ENCODE results near the gene DRAM2. TPM values are rescaled to one million over a fixed set of nuclear protein-coding genes. Genes with fewer than 3 reads are reported as not detected.
"Not testable (repeated sequence)": the region's sequence is repeated elsewhere in the genome, so short reads cannot be mapped to it uniquely, and the experiment has no call there.

DRAM2 gene
- total and polyA plus RNA-seq, 2 experiments from 2014 or later: 67.1 to 67.6 TPM

- no peak for DNase-seq (ENCODE audit: low spot score)
- no peaks in the 10 kb centered on the region for H3K9me2 ChIP-seq (replicated peaks; ENCODE audit: insufficient read depth)
- H3K27me3 ChIP-seq: no peaks in the 10 kb centered on the region
- H3K4me3 ChIP-seq: no peak overlapping the region
- H3K4me2 ChIP-seq: no peak overlapping the region
- no peaks in the 10 kb centered on the region for H4K20me1 ChIP-seq (ENCODE audit: insufficient read depth, poor library complexity, severe bottlenecking)
- no peak for TF ChIP-seq EZH2phosphoT487 (IDR thresholded peaks at IDR 0.05; ENCODE audit: low read depth, severe bottlenecking, unreplicated experiment)
- no peak for TF ChIP-seq CTCF (IDR thresholded peaks at IDR 0.05; ENCODE audit: poor library complexity)
- no peak for TF ChIP-seq EZH2 (IDR thresholded peaks at IDR 0.05; ENCODE audit: borderline replicate concordance)
- no peaks in the 10 kb centered on the region for H3K79me2 ChIP-seq
- H3K9me3 ChIP-seq (ENCODE audit: low read depth): no peaks in the 10 kb centered on the region
- no peak overlapping the region for H2AFZ ChIP-seq
- H3K4me1 ChIP-seq (ENCODE audit: insufficient read depth): no peaks in the 10 kb centered on the region
- H3K36me3 ChIP-seq (replicated peaks; ENCODE audit: insufficient read depth, low read depth): no peaks in the 10 kb centered on the region
- no peak overlapping the region for H3K27ac ChIP-seq
Measured at GRCh38 chr1:111085676-111086075, 54.2 kb downstream of the DRAM2 start.

GRCh38 chr1:111084999-111085398 lies 54.9 kb downstream of the DRAM2 start:
- H3K27me3 ChIP-seq: no peaks in the 10 kb centered on the region
- no peak for DNase-seq (ENCODE audit: low spot score)
- H4K20me1 ChIP-seq (ENCODE audit: insufficient read depth, poor library complexity, severe bottlenecking): no peaks in the 10 kb centered on the region

GRCh38 chr1:111082421-111083203 lies 57.3 kb downstream of the DRAM2 start:
- Histone ChIP-seq H3K9me2 (replicated peaks; ENCODE audit: insufficient read depth) (no peaks in the 10 kb centered on the region), H3K4me2 (no peak overlapping the region), H3K27me3 (no peaks in the 10 kb centered on the region), H3K27ac (no peak overlapping the region), H4K20me1 (ENCODE audit: insufficient read depth, poor library complexity, severe bottlenecking) (no peaks in the 10 kb centered on the region), H3K9me3 (ENCODE audit: low read depth) (no peaks in the 10 kb centered on the region), H3K79me2 (no peaks in the 10 kb centered on the region), H2AFZ (no peak overlapping the region), H3K4me1 (ENCODE audit: insufficient read depth) (no peaks in the 10 kb centered on the region), H3K36me3 (replicated peaks; ENCODE audit: insufficient read depth, low read depth) (no peaks in the 10 kb centered on the region), H3K4me3 (no peak overlapping the region)
- no peak for TF ChIP-seq EZH2phosphoT487 (IDR thresholded peaks at IDR 0.05; ENCODE audit: low read depth, severe bottlenecking, unreplicated experiment)
- TF ChIP-seq EZH2 (IDR thresholded peaks at IDR 0.05; ENCODE audit: borderline replicate concordance): no peak
- TF ChIP-seq CTCF (IDR thresholded peaks at IDR 0.05; ENCODE audit: poor library complexity): no peak
- DNase-seq (ENCODE audit: low spot score): no peak
- 88% methylated on average over 2 of the region's 2 CpGs for WGBS (ENCODE audit: low lambda C conversion rate, missing lambda C conversion rate)

More at GRCh38 chr1:111084999-111085398, 54.9 kb downstream of the DRAM2 start:
- Histone ChIP-seq H2AFZ (no peak overlapping the region), H3K36me3 (replicated peaks; ENCODE audit: insufficient read depth, low read depth) (no peaks in the 10 kb centered on the region), H3K27ac (no peak overlapping the region), H3K79me2 (no peaks in the 10 kb centered on the region), H3K9me2 (replicated peaks; ENCODE audit: insufficient read depth) (no peaks in the 10 kb centered on the region), H3K4me1 (ENCODE audit: insufficient read depth) (no peaks in the 10 kb centered on the region), H3K4me2 (no peak overlapping the region), H3K9me3 (ENCODE audit: low read depth) (no peaks in the 10 kb centered on the region), H3K4me3 (no peak overlapping the region)
- no peak for TF ChIP-seq EZH2 (IDR thresholded peaks at IDR 0.05; ENCODE audit: borderline replicate concordance)
- no peak for TF ChIP-seq CTCF (IDR thresholded peaks at IDR 0.05; ENCODE audit: poor library complexity)
- TF ChIP-seq EZH2phosphoT487 (IDR thresholded peaks at IDR 0.05; ENCODE audit: low read depth, severe bottlenecking, unreplicated experiment): no peak
- 69% methylated on average over 2 of the region's 2 CpGs for WGBS (ENCODE audit: low lambda C conversion rate, missing lambda C conversion rate)

GRCh38 chr1:111079329-111079728 lies 60.6 kb downstream of the DRAM2 start:
- H2AFZ ChIP-seq: not testable (repeated sequence)
- WGBS (ENCODE audit: low lambda C conversion rate, missing lambda C conversion rate): 94% methylated on average over 12 of the region's 12 CpGs

GRCh38 chr1:111077312-111077711 lies 62.6 kb downstream of the DRAM2 start:
- not testable (repeated sequence) for H3K9me3 ChIP-seq (ENCODE audit: low read depth); H3K4me2 ChIP-seq; H4K20me1 ChIP-seq (ENCODE audit: insufficient read depth, poor library complexity, severe bottlenecking); H3K27ac ChIP-seq; H3K79me2 ChIP-seq; H3K36me3 ChIP-seq (replicated peaks; ENCODE audit: insufficient read depth, low read depth); H3K4me1 ChIP-seq (ENCODE audit: insufficient read depth); H3K4me3 ChIP-seq; H3K9me2 ChIP-seq (replicated peaks; ENCODE audit: insufficient read depth); H3K27me3 ChIP-seq; DNase-seq (ENCODE audit: low spot score); H2AFZ ChIP-seq
- 86% methylated on average over 4 of the region's 4 CpGs for whole genome bisulfite sequencing (ENCODE audit: low lambda C conversion rate, missing lambda C conversion rate)

More at GRCh38 chr1:111079329-111079728, 60.6 kb downstream of the DRAM2 start:
- H3K27ac ChIP-seq; DNase-seq (ENCODE audit: low spot score); H3K9me3 ChIP-seq (ENCODE audit: low read depth); H3K27me3 ChIP-seq; H4K20me1 ChIP-seq (ENCODE audit: insufficient read depth, poor library complexity, severe bottlenecking); H3K79me2 ChIP-seq; H3K4me1 ChIP-seq (ENCODE audit: insufficient read depth); H3K9me2 ChIP-seq (replicated peaks; ENCODE audit: insufficient read depth); H3K4me2 ChIP-seq; H3K4me3 ChIP-seq; H3K36me3 ChIP-seq (replicated peaks; ENCODE audit: insufficient read depth, low read depth): not testable (repeated sequence)
